ENCODE data around the gene FRAT1. TPM values are rescaled to one million over a fixed set of nuclear protein-coding genes. Genes with fewer than 3 reads are reported as not detected.

The FRAT1 gene, protein sequence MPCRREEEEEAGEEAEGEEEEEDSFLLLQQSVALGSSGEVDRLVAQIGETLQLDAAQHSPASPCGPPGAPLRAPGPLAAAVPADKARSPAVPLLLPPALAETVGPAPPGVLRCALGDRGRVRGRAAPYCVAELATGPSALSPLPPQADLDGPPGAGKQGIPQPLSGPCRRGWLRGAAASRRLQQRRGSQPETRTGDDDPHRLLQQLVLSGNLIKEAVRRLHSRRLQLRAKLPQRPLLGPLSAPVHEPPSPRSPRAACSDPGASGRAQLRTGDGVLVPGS
- total RNA-seq (2021; ENCODE audit: unreplicated experiment) (5.3 TPM), Bru-seq, nascent RNA (percentile 54 among the genes with signal in this experiment), BruChase-seq, experiment 1, labeled RNA remaining after a 2-hour chase (percentile 61 among the genes with signal in this experiment), BruChase-seq, experiment 2, labeled RNA remaining after a 6-hour chase (percentile 39 among the genes with signal in this experiment)
- 7.4 TPM for polyA plus RNA-seq (2012; ENCODE audit: insufficient read length)
- long read RNA-seq, transcript FRAT1-201 (1 exons, 2,649 nt) = major isoform, 26 of 27 reads
- long read RNA-seq, partial matches to known transcripts = 0 of 27 reads
- long read RNA-seq, other reads (novel, unspliced or antisense) = 0 of 27 reads

DNA sequence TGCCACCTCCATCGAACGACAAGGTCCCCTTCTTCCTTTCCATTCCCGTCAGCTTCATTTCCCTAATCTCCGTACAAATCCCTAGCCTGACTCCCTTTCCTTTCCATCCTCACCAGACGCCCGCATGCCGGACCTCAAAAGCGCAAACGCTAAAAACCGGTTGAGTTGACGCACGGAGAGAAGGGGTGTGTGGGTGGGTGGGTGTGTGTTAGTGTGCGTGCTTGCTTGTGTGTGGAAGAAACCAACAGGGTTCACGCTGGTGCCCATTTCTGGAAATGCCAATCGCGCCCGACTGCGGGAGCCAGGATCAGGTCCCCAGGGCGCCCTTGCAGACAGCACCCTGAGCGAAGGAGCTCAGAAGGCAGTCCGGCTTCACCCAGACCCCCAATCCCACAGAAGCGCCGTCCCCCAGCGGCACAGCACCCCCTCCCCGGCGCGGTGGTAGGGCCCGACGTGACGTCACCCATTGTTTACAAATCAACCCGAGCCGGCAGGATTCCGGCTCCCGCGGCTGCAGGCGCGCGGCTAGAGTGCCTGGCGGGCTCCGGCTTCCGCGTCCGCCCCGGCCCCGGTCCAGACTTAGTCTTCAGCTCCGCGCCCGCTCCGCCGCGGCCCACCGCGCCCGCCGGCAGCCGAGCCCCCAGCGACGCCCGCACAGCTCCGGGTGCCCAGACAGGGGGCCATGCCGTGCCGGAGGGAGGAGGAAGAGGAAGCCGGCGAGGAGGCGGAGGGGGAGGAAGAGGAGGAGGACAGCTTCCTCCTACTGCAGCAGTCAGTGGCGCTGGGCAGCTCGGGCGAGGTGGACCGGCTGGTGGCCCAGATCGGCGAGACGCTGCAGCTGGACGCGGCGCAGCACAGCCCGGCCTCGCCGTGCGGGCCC is at the start of gene FRAT1:
TSS of gene FRAT1 (plus strand) at position 500 of the 880 bp plus-strand sequence. CDS start at position 683, 183 bp downstream.
- ChIA-PET CTCF (no interaction called here), POLR2A (interaction anchor here (0.6 to 0.9 kb wide), 2 partner anchors 8 to 146 kb away, joined by 3 to 8 read pairs; no protein-coding TSS in a partner anchor)
- intact Hi-C loops (cut with micrococcal nuclease; ENCODE audit: unreplicated experiment) = no loop called here
- H3K9me3 ChIP-seq (ENCODE audit: control insufficient read depth, insufficient read depth, low read depth, low read length) = no peaks in the 10 kb centered on the region
- H3K27me3 ChIP-seq (ENCODE audit: control insufficient read depth, insufficient read depth, low read length) = no peaks in the 10 kb centered on the region
- in situ Hi-C loops (cut with HindIII; ENCODE audit: low pct_unique_long_range_greater_than_20kb, low sequenced_read_pairs) = no loop called here
- BruUV-seq (replicated peaks) = no TSS peak
- no peaks in the 10 kb centered on the region for H3K36me3 ChIP-seq (ENCODE audit: control insufficient read depth, insufficient read depth, low read length)
- peaks cover 31% of the 10 kb centered on the region for H3K4me1 ChIP-seq (ENCODE audit: control insufficient read depth, insufficient read depth, low read length)
- ATAC-seq = peak; percentile 89
- H3K27ac ChIP-seq (ENCODE audit: low read length) = peak within 1 kb of the TSS; percentile 84
- H3K4me3 ChIP-seq (ENCODE audit: low read depth in 2 of 2, low read length in 2 of 2) = peak within 1 kb of the TSS; percentile 47 to 75
- DNase-seq (ENCODE audit: low read depth, low spot score) = peak; percentile 77
- peak; percentile 97 for TF ChIP-seq SIN3A (IDR thresholded peaks at IDR 0.05; ENCODE audit: borderline replicate concordance, insufficient read depth, low read depth, low read length)
- TF ChIP-seq POLR2AphosphoS5 (IDR thresholded peaks at IDR 0.05; ENCODE audit: low read depth, low read length) = peak; percentile 56
- TF ChIP-seq, protein P1, sequence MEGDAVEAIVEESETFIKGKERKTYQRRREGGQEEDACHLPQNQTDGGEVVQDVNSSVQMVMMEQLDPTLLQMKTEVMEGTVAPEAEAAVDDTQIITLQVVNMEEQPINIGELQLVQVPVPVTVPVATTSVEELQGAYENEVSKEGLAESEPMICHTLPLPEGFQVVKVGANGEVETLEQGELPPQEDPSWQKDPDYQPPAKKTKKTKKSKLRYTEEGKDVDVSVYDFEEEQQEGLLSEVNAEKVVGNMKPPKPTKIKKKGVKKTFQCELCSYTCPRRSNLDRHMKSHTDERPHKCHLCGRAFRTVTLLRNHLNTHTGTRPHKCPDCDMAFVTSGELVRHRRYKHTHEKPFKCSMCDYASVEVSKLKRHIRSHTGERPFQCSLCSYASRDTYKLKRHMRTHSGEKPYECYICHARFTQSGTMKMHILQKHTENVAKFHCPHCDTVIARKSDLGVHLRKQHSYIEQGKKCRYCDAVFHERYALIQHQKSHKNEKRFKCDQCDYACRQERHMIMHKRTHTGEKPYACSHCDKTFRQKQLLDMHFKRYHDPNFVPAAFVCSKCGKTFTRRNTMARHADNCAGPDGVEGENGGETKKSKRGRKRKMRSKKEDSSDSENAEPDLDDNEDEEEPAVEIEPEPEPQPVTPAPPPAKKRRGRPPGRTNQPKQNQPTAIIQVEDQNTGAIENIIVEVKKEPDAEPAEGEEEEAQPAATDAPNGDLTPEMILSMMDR (IDR thresholded peaks at IDR 0.05) = no peak
- TF ChIP-seq, protein P2, sequence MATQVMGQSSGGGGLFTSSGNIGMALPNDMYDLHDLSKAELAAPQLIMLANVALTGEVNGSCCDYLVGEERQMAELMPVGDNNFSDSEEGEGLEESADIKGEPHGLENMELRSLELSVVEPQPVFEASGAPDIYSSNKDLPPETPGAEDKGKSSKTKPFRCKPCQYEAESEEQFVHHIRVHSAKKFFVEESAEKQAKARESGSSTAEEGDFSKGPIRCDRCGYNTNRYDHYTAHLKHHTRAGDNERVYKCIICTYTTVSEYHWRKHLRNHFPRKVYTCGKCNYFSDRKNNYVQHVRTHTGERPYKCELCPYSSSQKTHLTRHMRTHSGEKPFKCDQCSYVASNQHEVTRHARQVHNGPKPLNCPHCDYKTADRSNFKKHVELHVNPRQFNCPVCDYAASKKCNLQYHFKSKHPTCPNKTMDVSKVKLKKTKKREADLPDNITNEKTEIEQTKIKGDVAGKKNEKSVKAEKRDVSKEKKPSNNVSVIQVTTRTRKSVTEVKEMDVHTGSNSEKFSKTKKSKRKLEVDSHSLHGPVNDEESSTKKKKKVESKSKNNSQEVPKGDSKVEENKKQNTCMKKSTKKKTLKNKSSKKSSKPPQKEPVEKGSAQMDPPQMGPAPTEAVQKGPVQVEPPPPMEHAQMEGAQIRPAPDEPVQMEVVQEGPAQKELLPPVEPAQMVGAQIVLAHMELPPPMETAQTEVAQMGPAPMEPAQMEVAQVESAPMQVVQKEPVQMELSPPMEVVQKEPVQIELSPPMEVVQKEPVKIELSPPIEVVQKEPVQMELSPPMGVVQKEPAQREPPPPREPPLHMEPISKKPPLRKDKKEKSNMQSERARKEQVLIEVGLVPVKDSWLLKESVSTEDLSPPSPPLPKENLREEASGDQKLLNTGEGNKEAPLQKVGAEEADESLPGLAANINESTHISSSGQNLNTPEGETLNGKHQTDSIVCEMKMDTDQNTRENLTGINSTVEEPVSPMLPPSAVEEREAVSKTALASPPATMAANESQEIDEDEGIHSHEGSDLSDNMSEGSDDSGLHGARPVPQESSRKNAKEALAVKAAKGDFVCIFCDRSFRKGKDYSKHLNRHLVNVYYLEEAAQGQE (IDR thresholded peaks at IDR 0.05; ENCODE audit: insufficient read depth in 1 of 2, low read depth in 2 of 2, low read length in 1 of 2) = no peak
- 0 out of 2 replicates have a peak, but pooled peaks have one; percentile 38 for TF ChIP-seq TCF7L2 (IDR thresholded peaks at IDR 0.05; ENCODE audit: low read depth, low read length)

DNA sequence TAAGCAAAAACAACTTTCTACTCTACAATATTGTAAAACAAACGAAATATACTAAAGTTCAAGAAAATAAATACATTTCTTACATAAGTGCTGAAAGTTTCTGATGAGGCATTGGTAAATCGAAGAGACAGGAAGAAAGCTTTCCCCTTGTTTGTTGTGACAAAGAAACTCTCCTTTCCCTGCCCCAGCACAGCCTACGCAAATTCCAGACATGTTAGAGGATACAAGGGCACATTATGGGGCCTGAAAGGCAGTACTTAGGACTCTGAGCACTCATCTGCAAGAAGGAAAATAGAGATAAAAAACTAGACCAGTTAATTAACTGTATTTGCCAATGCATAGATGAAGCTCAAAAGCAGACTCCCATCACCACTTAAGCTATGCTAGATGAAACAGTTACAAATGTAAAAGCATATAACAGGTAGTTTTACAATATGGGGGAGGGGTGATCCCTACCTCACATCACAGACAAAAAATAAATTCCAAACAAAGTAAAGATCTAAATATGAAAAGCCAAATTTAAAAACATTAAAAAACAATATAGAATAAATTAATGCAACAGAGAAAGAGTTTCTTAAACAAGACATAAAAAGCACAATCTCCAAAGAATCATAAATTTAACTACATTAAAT is 48.4 kb upstream of the FRAT1 start:
- Histone ChIP-seq H3K4me1 (ENCODE audit: control insufficient read depth, insufficient read depth, low read length) (peaks cover 7% of the 10 kb centered on the region), H3K36me3 (ENCODE audit: control insufficient read depth, insufficient read depth, low read length) (no peaks in the 10 kb centered on the region), H3K9me3 (ENCODE audit: control insufficient read depth, insufficient read depth, low read depth, low read length) (peaks cover 11% of the 10 kb centered on the region; the same call in 1 of the 2 replicates), H3K27ac (ENCODE audit: low read length) (0 out of 2 replicates have a peak overlapping the region, but pooled peaks have one; percentile 29), H3K27me3 (ENCODE audit: control insufficient read depth, insufficient read depth, low read length) (no peaks in the 10 kb centered on the region), H3K4me3 (ENCODE audit: low read depth in 2 of 2, low read length in 2 of 2) (no peak overlapping the region)
- no peak for ATAC-seq
- ChIA-PET POLR2A (interaction anchor here (0.6 kb wide), 1 partner anchor 9 kb away, joined by 3 read pairs; no protein-coding TSS in a partner anchor), CTCF (interaction anchor here (0.6 kb wide), 2 partner anchors 15 to 134 kb away, joined by 5 to 10 read pairs; no protein-coding TSS in a partner anchor)
- TF ChIP-seq TCF7L2 (IDR thresholded peaks at IDR 0.05; ENCODE audit: low read depth, low read length) = no peak
- TF ChIP-seq SIN3A (IDR thresholded peaks at IDR 0.05; ENCODE audit: borderline replicate concordance, insufficient read depth, low read depth, low read length) = no peak
- no peak for TF ChIP-seq POLR2AphosphoS5 (IDR thresholded peaks at IDR 0.05; ENCODE audit: low read depth, low read length)
- TF ChIP-seq, protein P1 (IDR thresholded peaks at IDR 0.05) = no peak
- TF ChIP-seq, protein P2 (IDR thresholded peaks at IDR 0.05; ENCODE audit: insufficient read depth in 1 of 2, low read depth in 2 of 2, low read length in 1 of 2) = no peak
- in situ Hi-C loops (cut with HindIII; ENCODE audit: low pct_unique_long_range_greater_than_20kb, low sequenced_read_pairs) (no loop called here), intact Hi-C loops (cut with micrococcal nuclease; ENCODE audit: unreplicated experiment) (no loop called here)
- no peak for DNase-seq (ENCODE audit: low read depth, low spot score)
- no TSS peak for BruUV-seq (replicated peaks)

All from Panc1 (cell line).